Type B pancreatic cell (in vitro differentiated cells): ENCODE measurements around the gene HSPA9. TPM values are rescaled to one million over a fixed set of nuclear protein-coding genes. Genes with fewer than 3 reads are reported as not detected.
A peak's percentile ranks its signal among the peaks of the same experiment; 100 is the strongest.

Source experiments
- DNase-seq: peaks from one replicate; pipeline ENCODE4 v3.0.0; 2021; ENCODE audit warnings: mixed read lengths; ENCODE audit not compliant: unreplicated experiment; ENCODE audit errors: extremely low spot score
- H3K27ac Mint-ChIP-seq: 2 replicates; pipeline ENCODE4 v1.8.0; 2021; ENCODE audit warnings: mild to moderate bottlenecking, mixed read lengths
- H3K27me3 Mint-ChIP-seq: 2 replicates; pipeline ENCODE4 v1.8.0; 2021; ENCODE audit warnings: mixed read lengths
- H3K36me3 Mint-ChIP-seq: 2 replicates; pipeline ENCODE4 v1.8.0; 2021; ENCODE audit warnings: mixed read lengths
- H3K4me1 Mint-ChIP-seq: one replicate; pipeline ENCODE4 v1.8.0; 2021; ENCODE audit warnings: mixed read lengths; ENCODE audit not compliant: unreplicated experiment
- H3K4me3 Mint-ChIP-seq: 2 replicates; pipeline ENCODE4 v1.8.0; 2021; ENCODE audit warnings: mild to moderate bottlenecking, mixed read lengths
- H3K9me3 Mint-ChIP-seq: 2 replicates; pipeline ENCODE4 v1.8.0; 2021; ENCODE audit warnings: mixed read lengths
- CTCF ChIP-seq: fragments of 200-600 bp; sonication (generic); conservative IDR thresholded peaks from 2 replicates; pipeline ENCODE4 v1.5.0; 2021; ENCODE audit warnings: antibody characterized with exemption, mild to moderate bottlenecking
- total RNA-seq: library from RNA; stranded (reverse); gene quantifications from 2 replicates; pipeline ENCODE4 v1.2.1, GENCODE V29; 2021; ENCODE audit warnings: low replicate concordance

The HSPA9 gene
- total RNA-seq, 1 donor from 2014 or later, result 238 TPM

GRCh38 chr5:138605254-138605972 is 30.2 kb upstream of the HSPA9 start:
- Mint-ChIP-seq H3K9me3 (no peaks in the 10 kb centered on the region), H3K4me3 (no peak overlapping the region), H3K27ac (no peak overlapping the region), H3K27me3 (no peaks in the 10 kb centered on the region), H3K4me1 (peaks cover 51% of the 10 kb centered on the region), H3K36me3 (no peaks in the 10 kb centered on the region)
- DNase-seq, result no peak
- no peak for TF ChIP-seq CTCF

- Mint-ChIP-seq H3K27ac (no peak overlapping the region), H3K4me3 (no peak overlapping the region), H3K36me3 (no peaks in the 10 kb centered on the region), H3K4me1 (peaks cover 43% of the 10 kb centered on the region), H3K27me3 (no peaks in the 10 kb centered on the region), H3K9me3 (no peaks in the 10 kb centered on the region)
- DNase-seq, result no peak
- TF ChIP-seq CTCF, result no peak
Observed at GRCh38 chr5:138604176-138604785, 29.1 kb upstream of the HSPA9 start.

GRCh38 chr5:138603249-138603920 is 28.2 kb upstream of the HSPA9 start:
- Mint-ChIP-seq H3K4me1 (peaks cover 38% of the 10 kb centered on the region), H3K4me3 (no peak overlapping the region), H3K9me3 (no peaks in the 10 kb centered on the region), H3K27ac (no peak overlapping the region), H3K36me3 (no peaks in the 10 kb centered on the region), H3K27me3 (no peaks in the 10 kb centered on the region)
- TF ChIP-seq CTCF, result no peak
- DNase-seq, result no peak

GRCh38 chr5:138602371-138603000 is 27.3 kb upstream of the HSPA9 start:
- H3K9me3 Mint-ChIP-seq, result no peaks in the 10 kb centered on the region
- no peaks in the 10 kb centered on the region for H3K27me3 Mint-ChIP-seq
- peaks cover 41% of the 10 kb centered on the region for H3K4me1 Mint-ChIP-seq
- no peak overlapping the region for H3K4me3 Mint-ChIP-seq
- no peak for TF ChIP-seq CTCF
- DNase-seq, result no peak
- H3K27ac Mint-ChIP-seq, result peak overlapping the region; percentile 50
- H3K36me3 Mint-ChIP-seq, result no peaks in the 10 kb centered on the region

GRCh38 chr5:138601444-138601843 is 26.2 kb upstream of the HSPA9 start:
- Mint-ChIP-seq H3K36me3 (no peaks in the 10 kb centered on the region), H3K4me1 (peaks cover 44% of the 10 kb centered on the region), H3K27ac (no peak overlapping the region), H3K9me3 (no peaks in the 10 kb centered on the region), H3K27me3 (no peaks in the 10 kb centered on the region), H3K4me3 (no peak overlapping the region)
- no peak for DNase-seq
- TF ChIP-seq CTCF, result no peak
